ENCODE data around the gene TMEM131. TPM values are rescaled to one million over a fixed set of nuclear protein-coding genes. Genes with fewer than 3 reads are reported as not detected.
"Not testable (repeated sequence)": the region's sequence is repeated elsewhere in the genome, so short reads cannot be mapped to it uniquely, and the experiment has no call there.

The TMEM131 gene
- total and polyA plus RNA-seq, 7 donors, result 4.8 to 37.5 (median 24.3) TPM

- Histone ChIP-seq H3K4me3 (no peak overlapping the region), H3K9me3 (no peaks in the 10 kb centered on the region), H3K27ac (no peak overlapping the region), H3K4me1 (no peaks in the 10 kb centered on the region), H3K27me3 (no peaks in the 10 kb centered on the region), H3K36me3 (peaks cover 0 to 17% (median 0%) of the 10 kb centered on the region in 4 donors)
- no peak for DNase-seq
- TF ChIP-seq EP300 (IDR thresholded peaks at IDR 0.05), result no peak
- TF ChIP-seq CTCF (IDR thresholded peaks at IDR 0.05), result no peak
- TF ChIP-seq POLR2A (IDR thresholded peaks at IDR 0.05), result no peak
- TF ChIP-seq POLR2AphosphoS5 (IDR thresholded peaks at IDR 0.05), result no peak
- intact Hi-C loops (cut with DNase I), result no loop called here
- WGBS, 2 donors, result 49 to 72% methylated on average over 1 of the region's 1 CpG
Observed at GRCh38 chr2:97906307-97906706, 89.4 kb downstream of the TMEM131 start.

- H3K4me1 ChIP-seq, result no peaks in the 10 kb centered on the region
- H3K9me3 ChIP-seq, result no peaks in the 10 kb centered on the region
- no peaks in the 10 kb centered on the region for H3K27me3 ChIP-seq
- H3K27ac ChIP-seq, result no peak overlapping the region
- no peak for DNase-seq
- TF ChIP-seq POLR2A (IDR thresholded peaks at IDR 0.05) (no peak), EP300 (IDR thresholded peaks at IDR 0.05) (no peak), POLR2AphosphoS5 (IDR thresholded peaks at IDR 0.05) (no peak), CTCF (IDR thresholded peaks at IDR 0.05) (no peak)
- intact Hi-C loops (cut with DNase I), result no loop called here
- 98% methylated on average over 1 of the region's 1 CpG for WGBS, 2 donors
- H3K4me3 ChIP-seq, result no peak overlapping the region
- peaks cover 0 to 17% (median 0%) of the 10 kb centered on the region in 4 donors for H3K36me3 ChIP-seq
Observed at GRCh38 chr2:97905294-97905693, 90.5 kb downstream of the TMEM131 start.

- no peak for TF ChIP-seq CTCF (IDR thresholded peaks at IDR 0.05)
- TF ChIP-seq EP300 (IDR thresholded peaks at IDR 0.05), result no peak
- no peak for TF ChIP-seq POLR2AphosphoS5 (IDR thresholded peaks at IDR 0.05)
- no peak for TF ChIP-seq POLR2A (IDR thresholded peaks at IDR 0.05)
- no peaks in the 10 kb centered on the region for H3K9me3 ChIP-seq
- DNase-seq, result no peak
- H3K27me3 ChIP-seq, result no peaks in the 10 kb centered on the region
- H3K27ac ChIP-seq, result no peak overlapping the region
- no peaks in the 10 kb centered on the region for H3K4me1 ChIP-seq
- intact Hi-C loops (cut with DNase I), result no loop called here
- H3K36me3 ChIP-seq, result peaks cover 0 to 11% (median 0%) of the 10 kb centered on the region in 4 donors
- no peak overlapping the region for H3K4me3 ChIP-seq
Observed at GRCh38 chr2:97901862-97902261, 93.9 kb downstream of the TMEM131 start.

DNA sequence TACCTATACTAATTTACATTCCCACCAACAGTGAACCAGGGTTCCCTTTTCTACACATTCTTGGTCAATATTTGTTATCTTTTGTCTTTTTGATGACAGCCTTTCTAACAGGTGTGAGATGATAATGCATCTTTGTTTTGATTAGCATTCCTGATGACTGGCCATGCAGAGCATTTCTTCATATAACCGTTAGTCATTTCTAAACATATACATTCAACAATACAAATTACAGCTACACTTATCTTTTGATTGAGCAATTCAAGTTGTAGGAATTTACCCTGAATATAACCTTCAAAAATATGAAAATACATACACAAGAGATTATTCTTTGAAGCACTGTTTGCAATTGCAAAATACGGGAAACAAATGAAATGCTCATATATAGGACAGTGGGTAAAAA, 94.9 kb downstream of the TMEM131 start:
- Histone ChIP-seq H3K27me3 (no peaks in the 10 kb centered on the region), H3K9me3 (no peaks in the 10 kb centered on the region), H3K4me1 (no peaks in the 10 kb centered on the region), H3K4me3 (no peak overlapping the region), H3K27ac (no peak overlapping the region), H3K36me3 (peaks cover 0 to under 1% (median 0%) of the 10 kb centered on the region in 4 donors)
- intact Hi-C loops (cut with DNase I), result no loop called here
- TF ChIP-seq CTCF (IDR thresholded peaks at IDR 0.05), result no peak
- no peak for TF ChIP-seq EP300 (IDR thresholded peaks at IDR 0.05)
- TF ChIP-seq POLR2AphosphoS5 (IDR thresholded peaks at IDR 0.05), result no peak
- no peak for TF ChIP-seq POLR2A (IDR thresholded peaks at IDR 0.05)
- WGBS, 2 donors, result 57 to 69% methylated on average over 2 of the region's 2 CpGs
- no peak for DNase-seq

- H3K27ac ChIP-seq; H3K27me3 ChIP-seq; H3K4me3 ChIP-seq; H3K9me3 ChIP-seq; H3K36me3 ChIP-seq; H3K4me1 ChIP-seq; intact Hi-C loops (cut with DNase I); DNase-seq: not testable (repeated sequence)
- 99 to 100% methylated on average over 4 of the region's 4 CpGs for WGBS, 2 donors
Observed at GRCh38 chr2:97893042-97893441, 102.7 kb downstream of the TMEM131 start.

Measured in sigmoid colon (tissue), 7 donors.